Endothelial cell of umbilical vein (primary cell): ENCODE data around the gene TFF2.
A peak's percentile ranks its signal among the peaks of the same experiment; 100 is the strongest.

Experiments
- EZH2 ChIP-seq: IDR thresholded peaks from 2 replicates; pipeline ENCODE4 v1.6.1; 2012; ENCODE audit warnings: borderline replicate concordance, low read depth, mild to moderate bottlenecking, moderate library complexity, low read length, inconsistent platforms; ENCODE audit not compliant: severe bottlenecking
- FOS ChIP-seq: IDR thresholded peaks from 2 replicates; pipeline ENCODE4 v1.6.1; 2011; ENCODE audit warnings: mild to moderate bottlenecking, low read length, moderate library complexity, borderline replicate concordance; ENCODE audit not compliant: insufficient read depth
- POLR2A ChIP-seq: IDR thresholded peaks from 2 replicates; pipeline ENCODE4 v1.6.1; 2012; ENCODE audit warnings: low read depth, mild to moderate bottlenecking, control low read depth, low read length
- POLR2AphosphoS5 ChIP-seq: IDR thresholded peaks from 2 replicates; pipeline ENCODE4 v1.6.1; 2012; ENCODE audit warnings: low read depth, mild to moderate bottlenecking, control low read depth, low read length, moderate library complexity; ENCODE audit not compliant: insufficient read depth
- TF ChIP-seq, protein P1 (sequence below), 2 donors: IDR thresholded peaks; 1 replicate in 1 of 2; 2 replicates in 1 of 2; pipeline ENCODE4 v1.5.1; 2011; ENCODE audit warnings: low read length in 2 of 2, mild to moderate bottlenecking in 2 of 2, moderate library complexity in 2 of 2, control low read depth in 1 of 2, inconsistent platforms in 1 of 2, low read depth in 1 of 2; ENCODE audit not compliant: insufficient read depth in 1 of 2; ENCODE audit errors: extremely low read depth in 1 of 2
- TF ChIP-seq, protein P2 (sequence below): IDR thresholded peaks from 2 replicates; pipeline ENCODE4 v1.6.1; 2011; ENCODE audit not compliant: insufficient read depth, insufficient read length

DNA sequence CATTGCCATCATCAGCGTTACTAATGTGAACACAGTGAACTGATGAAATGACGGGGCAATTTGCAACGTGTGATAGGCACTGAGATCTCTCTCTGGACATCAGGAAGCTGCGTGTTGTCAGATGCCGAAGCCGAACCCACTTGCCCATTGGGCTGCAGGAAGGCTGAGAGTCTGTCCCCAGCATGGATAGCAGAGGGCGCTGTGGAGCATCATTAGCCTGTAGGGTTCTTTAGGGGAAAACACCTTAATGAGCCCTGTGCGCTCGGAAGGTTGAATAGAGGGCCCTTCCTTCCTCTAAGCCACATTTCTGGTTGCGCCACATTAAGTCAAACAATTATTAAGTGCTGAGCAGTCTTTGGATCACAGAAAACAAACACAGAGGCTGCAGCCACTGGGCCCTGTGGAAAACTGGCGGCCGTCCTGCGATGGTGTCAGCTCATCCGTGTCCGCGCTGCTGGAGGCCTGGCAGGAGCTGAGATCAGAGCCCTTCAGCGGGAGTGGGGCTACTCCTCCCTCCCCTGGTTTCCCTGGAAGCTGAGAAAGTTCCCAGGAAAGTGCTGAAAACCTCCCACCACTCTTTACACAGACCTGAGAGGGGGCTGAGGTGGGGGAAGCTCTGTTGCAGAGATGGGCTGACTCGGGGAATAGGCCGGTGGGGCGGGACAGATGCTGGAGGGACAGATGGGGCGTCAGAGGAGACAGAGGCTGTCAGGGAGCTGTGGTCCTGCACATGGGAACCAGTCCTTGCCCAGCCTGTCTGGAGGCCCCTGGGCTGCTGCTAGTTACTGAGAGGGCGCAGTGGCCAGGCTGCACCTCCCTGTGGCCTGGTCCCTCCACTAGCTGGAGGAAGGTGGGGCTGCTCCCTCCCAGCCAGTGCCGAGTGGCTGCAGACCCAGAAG lies 12.7 kb downstream of the TFF2 start:
- no peak for TF ChIP-seq POLR2A
- TF ChIP-seq, protein P1, sequence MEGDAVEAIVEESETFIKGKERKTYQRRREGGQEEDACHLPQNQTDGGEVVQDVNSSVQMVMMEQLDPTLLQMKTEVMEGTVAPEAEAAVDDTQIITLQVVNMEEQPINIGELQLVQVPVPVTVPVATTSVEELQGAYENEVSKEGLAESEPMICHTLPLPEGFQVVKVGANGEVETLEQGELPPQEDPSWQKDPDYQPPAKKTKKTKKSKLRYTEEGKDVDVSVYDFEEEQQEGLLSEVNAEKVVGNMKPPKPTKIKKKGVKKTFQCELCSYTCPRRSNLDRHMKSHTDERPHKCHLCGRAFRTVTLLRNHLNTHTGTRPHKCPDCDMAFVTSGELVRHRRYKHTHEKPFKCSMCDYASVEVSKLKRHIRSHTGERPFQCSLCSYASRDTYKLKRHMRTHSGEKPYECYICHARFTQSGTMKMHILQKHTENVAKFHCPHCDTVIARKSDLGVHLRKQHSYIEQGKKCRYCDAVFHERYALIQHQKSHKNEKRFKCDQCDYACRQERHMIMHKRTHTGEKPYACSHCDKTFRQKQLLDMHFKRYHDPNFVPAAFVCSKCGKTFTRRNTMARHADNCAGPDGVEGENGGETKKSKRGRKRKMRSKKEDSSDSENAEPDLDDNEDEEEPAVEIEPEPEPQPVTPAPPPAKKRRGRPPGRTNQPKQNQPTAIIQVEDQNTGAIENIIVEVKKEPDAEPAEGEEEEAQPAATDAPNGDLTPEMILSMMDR (IDR thresholded peaks at IDR 0.05; ENCODE audit: extremely low read depth in 1 of 2, insufficient read depth in 1 of 2, low read depth in 1 of 2, low read length in 2 of 2) = peak; percentile 59 to 62
- TF ChIP-seq FOS = no peak
- no peak for TF ChIP-seq EZH2
- no peak for TF ChIP-seq POLR2AphosphoS5
- TF ChIP-seq, protein P2, sequence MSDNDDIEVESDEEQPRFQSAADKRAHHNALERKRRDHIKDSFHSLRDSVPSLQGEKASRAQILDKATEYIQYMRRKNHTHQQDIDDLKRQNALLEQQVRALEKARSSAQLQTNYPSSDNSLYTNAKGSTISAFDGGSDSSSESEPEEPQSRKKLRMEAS = no peak
